ENCODE data around the gene KCNH2.

The KCNH2 gene

DNA sequence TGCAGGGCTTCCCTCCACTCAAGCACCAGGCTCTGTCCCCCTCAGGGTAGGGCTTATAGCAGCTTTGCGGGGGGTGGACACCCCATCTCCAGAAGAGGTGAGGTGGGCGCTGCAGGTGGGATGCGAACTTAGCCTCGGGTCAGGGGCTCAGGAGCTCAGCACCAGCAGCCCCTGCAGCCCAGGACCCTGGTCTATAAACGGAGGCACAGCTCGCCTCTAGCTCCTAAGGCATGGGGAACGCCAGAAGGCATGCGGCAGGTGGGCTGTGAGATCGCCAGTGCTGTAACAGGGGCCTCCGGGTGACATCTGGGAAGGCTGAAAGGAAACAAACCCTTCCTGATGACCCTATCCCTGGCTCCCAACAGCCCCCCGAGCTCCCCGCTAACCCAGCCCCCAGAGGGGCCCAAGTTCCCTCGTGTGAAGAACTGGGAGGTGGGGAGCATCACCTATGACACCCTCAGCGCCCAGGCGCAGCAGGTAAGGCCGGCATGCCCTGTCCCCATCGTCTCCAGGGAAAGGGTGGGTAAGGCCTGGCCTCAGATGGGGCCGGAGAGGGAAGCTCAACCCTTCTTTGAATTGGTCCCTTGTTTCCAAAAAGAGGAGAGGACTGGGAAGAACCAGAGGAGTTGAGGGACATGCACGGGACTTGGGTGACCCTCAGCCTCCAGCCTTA is 16.9 kb upstream of the KCNH2 start:
- DNase-seq, result no peak

DNA sequence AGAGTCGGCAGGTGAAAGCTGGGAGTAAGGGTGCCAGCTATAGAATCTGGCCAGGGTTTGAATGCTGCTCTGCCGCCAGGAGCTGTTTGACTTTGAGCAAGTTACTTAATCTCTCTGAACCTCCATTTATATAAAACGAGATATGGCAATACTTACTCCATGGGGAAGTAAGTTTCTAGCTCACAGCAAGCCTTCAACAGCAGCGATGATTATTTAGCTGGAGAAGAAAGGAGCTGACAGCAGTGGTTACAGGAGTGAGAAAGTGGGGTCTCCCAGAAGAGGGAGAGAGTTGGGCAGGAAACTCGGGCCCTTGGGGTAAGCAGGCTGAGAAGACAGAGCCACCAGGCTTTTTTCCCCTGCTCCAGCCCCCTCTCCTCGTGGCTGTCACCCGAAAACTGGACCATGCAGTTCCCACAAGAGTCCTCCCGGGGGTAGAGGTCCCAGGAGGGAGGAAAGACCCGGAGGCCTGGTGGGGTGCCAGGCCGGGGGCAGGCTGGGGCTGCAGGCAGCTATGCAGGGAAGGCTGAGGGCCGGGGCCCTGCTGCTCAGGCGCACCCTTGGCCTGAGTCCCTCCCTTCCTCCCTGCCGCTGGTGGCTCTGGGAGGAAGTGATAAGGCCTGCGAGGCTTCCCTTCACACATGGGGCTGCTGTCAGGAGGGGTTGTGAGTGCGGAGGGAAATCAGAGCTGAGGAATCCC is 16.2 kb upstream of the KCNH2 start:
- no peak for DNase-seq

GRCh38 chr7:150993511-150993910 is 15.4 kb upstream of the KCNH2 start:
- DNase-seq, result no peak

- DNase-seq, result no peak
Observed at GRCh38 chr7:150992833-150993302, 14.7 kb upstream of the KCNH2 start.

DNA sequence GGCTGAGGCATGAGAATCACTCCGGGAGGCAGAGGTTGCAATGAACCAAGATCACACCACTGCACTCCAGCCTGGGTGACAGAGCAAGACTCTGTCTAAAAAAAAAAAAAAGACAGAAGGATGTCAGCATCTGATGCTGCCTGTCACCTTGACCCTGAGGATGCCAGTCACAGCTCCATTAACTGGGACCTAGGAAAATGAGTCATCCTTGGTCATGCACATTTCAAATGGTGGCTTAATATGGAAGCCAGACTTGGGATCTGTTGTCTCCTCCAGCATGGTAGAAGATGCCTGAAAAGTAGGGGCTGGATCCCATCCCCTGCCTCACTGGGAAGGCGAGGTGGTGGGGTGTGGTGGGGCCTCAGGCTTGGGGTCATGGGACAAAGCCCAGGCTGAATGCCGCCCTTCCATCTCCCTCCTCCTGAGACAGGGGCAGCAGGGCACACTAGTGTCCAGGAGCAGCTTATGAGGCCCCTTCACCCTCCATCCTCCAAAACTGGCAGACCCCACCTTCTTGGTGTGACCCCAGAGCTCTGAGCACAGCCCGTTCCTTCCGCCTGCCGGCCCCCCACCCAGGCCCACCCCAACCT is 14.0 kb upstream of the KCNH2 start:
- no peak for DNase-seq

- no peak for DNase-seq
Observed at GRCh38 chr7:150990416-150991186, 12.5 kb upstream of the KCNH2 start, which contains the start of gene NOS3. Gene NOS3, plus strand, starts transcription at chr7:150991017. Its CDS starts 2,787 bp downstream, at chr7:150993804.

- DNase-seq, result no peak
Observed at GRCh38 chr7:150989456-150989855, 11.3 kb upstream of the KCNH2 start.

DNA sequence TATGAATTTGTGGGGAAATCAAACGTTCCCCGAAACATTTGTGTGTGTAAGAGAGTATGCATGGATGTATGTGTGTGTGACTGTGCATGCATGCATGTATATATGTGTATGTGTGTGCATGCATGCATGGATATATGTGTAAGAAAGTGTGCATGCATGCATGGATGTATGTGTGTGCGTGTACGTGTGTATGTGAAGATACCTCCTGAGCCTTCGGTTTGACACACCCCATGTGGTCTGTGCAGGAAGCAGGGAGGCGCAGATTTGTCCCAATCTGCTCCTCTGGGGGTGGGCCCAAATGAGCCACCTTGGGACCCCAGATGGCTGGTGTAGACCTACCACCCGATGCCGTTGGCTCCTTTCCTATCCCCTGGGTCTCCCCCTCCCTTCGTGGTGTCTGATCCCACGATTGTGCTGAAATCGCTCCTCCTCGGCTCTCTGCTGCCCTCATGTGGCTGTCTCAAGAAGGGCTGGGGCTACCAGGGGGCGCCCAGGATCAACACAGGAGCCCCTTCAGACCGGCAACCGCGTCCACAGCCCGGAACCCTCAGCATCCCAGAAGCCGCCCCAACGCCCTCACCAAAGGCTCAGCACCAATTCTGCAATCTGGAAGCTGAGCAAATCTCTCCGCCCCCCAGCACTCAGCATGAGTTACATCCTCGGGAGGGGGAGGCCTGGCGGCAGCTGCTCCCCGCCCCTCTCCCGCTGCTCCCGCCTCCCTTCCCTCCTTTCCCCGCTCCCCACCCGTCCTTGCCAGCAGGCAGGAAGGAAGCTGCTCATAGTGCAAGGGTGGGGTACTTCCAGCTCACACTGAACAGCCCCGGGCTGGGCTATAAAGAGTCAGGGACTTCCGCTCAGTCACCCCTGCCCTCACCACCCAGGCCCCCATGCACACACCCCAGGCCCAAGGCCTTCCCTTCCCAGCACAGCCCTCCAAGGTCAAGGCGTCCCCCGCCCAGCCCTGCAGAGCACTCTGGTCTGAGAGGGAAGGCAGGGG is 10.4 kb upstream of the KCNH2 start:
- peak; percentile 61 for DNase-seq

DNA sequence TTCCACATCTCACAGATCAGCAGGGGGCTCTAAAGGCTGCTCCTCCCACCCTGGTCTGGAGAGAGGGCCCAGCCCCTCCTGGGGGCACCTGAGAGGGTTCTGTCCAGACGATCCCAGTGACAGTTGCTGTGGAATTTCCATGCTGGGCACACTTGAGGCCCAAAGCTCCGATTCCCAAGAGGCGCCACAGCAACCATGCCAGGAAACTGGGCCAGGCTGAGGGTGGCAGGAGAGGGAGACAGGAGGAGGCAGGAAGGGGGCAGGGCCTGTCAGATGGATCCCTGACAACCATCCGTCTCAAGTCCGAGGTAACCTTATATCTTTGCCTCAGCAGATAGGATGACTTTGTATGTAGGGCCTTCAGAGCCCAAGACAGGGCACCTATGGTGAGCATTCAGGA is 8.4 kb upstream of the KCNH2 start:
- no peak for DNase-seq

GRCh38 chr7:150986099-150986512 is 8.0 kb upstream of the KCNH2 start:
- no peak for DNase-seq

DNA sequence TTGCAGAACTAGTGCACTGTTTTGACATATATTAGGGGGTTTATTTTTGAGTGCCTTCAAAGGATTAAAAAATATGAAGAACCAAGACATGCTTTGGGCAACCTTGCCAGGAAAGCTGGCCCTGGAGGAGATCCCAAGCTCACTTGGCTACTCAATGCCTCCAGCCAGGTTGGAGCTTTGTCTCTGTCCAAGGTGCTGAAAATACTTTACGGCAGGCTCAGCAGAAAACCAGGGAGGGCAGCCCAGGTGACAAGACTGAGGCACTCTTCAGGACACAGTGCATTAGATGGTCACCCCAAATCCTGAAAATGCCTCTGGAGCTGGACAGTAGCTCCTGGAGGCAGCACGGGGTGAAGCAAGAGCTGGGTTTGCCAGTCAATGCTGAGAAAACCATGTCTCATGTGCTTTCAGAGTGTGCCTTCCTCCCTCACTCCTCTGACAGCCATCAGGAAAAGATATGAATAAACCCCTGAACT is 5.8 kb upstream of the KCNH2 start:
- DNase-seq, result no peak

- DNase-seq, result no peak
Observed at GRCh38 chr7:150982351-150982750, 4.2 kb upstream of the KCNH2 start.

GRCh38 chr7:150981644-150982043 is 3.5 kb upstream of the KCNH2 start:
- peak; percentile 25 for DNase-seq

DNA sequence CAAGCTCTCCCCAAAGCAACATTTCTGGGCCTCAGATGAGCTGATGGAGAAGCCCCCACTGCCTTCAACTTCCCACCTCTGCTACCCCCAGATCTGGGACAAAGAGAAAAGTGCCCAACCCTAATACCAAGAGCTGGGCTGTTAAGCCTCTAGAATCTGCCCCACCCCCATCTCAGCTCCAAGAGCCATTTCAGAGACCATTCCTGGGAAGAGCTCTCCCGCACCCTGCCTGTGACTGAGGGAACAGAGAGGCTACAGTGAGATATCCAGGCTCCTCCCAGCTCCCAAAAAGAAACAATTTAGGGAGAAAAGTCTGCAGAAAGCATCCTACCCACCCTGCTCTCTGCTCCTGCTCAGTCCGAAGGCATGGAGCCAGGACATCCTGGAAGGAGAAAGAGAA is 2.5 kb upstream of the KCNH2 start:
- DNase-seq, result no peak

- DNase-seq, result no peak
Observed at GRCh38 chr7:150979713-150980390, 1.7 kb upstream of the KCNH2 start.

DNA sequence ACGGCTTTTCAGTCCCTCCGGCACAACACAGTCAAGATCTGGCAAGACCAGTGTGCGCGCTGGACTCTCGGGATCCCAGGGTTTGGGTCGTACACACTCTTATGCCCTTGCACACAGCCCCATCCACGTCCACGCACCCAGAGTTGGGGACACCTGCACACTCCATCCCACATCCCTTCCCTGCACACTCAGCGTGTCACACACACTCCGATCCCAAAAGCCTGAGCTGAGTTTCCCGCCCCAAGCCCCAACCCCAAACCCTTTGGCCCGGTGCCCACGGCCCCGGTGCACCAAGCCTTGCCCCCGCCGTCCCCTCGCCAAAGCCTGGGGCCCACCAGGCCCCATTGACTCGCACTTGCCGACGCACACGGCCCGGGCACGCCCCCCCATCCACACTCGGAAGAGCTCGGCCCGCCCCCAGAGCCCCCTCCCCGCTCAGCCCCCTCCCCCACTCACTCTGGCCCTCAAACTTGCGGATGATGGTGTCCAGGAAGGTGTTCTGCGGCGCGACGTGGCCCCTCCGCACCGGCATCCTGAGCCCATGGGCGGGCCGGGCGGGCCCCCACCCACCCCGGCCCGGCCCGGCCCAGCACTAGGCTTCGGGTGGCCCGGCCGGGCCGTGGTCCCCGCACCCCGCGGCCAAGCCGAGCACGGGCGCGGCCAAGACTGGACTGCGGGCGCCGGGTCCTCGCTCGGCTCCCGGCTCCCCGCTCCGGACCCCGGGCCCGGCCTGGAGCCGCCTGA is 567 bp downstream of the KCNH2 start:
- no peak for DNase-seq

- no peak for DNase-seq
Observed at GRCh38 chr7:150976529-150977381, 1.4 kb downstream of the KCNH2 start.

DNA sequence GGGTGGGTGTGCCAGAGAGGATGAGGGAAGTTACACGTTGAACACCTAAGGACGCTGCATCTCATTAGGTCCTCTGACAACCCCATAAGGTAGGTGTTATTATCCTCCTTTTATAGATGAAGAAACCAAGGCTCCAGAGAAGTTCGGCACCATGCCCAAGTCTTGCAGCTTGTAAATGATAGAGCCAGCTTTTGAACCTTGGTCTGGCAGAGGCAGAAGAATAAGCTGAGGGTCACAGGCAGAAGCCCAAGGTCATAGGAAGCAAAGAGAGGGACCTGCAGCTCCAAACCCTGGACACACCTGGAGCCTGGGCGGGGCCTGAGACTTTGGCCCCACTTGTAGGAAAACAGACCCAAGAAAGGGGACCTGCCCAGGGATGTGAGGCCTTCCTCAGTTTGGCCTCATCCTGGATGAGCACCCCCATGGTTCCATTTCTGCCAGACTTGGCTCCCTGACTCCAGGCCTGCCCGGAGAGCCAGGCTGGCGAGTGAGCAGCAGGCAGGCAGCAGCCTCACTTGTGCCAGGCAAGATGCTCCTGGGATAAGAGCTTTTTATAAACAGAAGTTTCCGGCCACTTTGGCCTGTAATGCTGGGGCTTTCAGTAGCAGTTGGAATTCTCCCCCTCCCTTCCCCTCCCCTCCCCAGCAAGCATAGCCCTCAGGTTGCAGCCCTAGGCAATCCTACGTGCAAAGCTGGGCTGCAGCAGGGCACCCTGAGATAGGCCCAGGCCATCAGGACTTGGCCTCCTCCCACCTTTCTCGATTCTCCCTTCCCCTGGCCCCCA is 2.4 kb downstream of the KCNH2 start:
- DNase-seq, result no peak

Measured in NCI-H524 treated with DMSO at 0.1 percent for 48 hours (cell line).